HCT116 (cell line): Measurements from ENCODE around the gene TICAM1. TPM values are rescaled to one million over a fixed set of nuclear protein-coding genes. Genes with fewer than 3 reads are reported as not detected.

Experiments used
- ATAC-seq: fragments of 200-7000 bp; cut with Tn5 transposase; 2 replicates; pipeline ENCODE4 v1.9.1; 2020; ENCODE audit warnings: mild to moderate bottlenecking, moderate library complexity
- BruUV-seq: library from RNA; stranded (reverse); fragments of 400-500 nt; replicated peaks from 2 replicates; lab custom pipeline; 2021; lab: Mats Ljungman, UMichigan
- CTCF ChIA-PET: fragments of 300-600 bp; sonication (Branson Sonifier 250); formaldehyde crosslinking; loops from one replicate; lab custom pipeline; 2021; ENCODE audit warnings: antibody characterized with exemption; lab: Charles Lee
- POLR2A ChIA-PET: fragments of 300-600, 350-600 bp; sonication (Branson Sonifier 250); formaldehyde crosslinking; loops from one replicate; lab custom pipeline; 2021; ENCODE audit warnings: antibody characterized with exemption; lab: Charles Lee
- RAD21 ChIA-PET, 2 experiments: fragments of 300-600 bp; sonication (Branson Sonifier 250); formaldehyde crosslinking; loops; one replicate each; lab custom pipeline; 2023; ENCODE audit warnings: low total read pairs in 2 of 2; ENCODE audit not compliant: uncharacterized antibody in 2 of 2, unreplicated experiment in 2 of 2, low non-redundant PET in 1 of 2; lab: Charles Lee
- DNase-seq: peaks from one replicate; pipeline ENCODE4 v3.0.0-alpha.2; 2010; ENCODE audit warnings: low read depth, low spot score
- H2AFZ ChIP-seq: fragments of 200-600 bp; shearing (Covaris generic), sonication (generic); 2 replicates; pipeline ENCODE4 v1.6.1; 2017; ENCODE audit warnings: low read depth, mixed run types, mixed read lengths, antibody characterized with exemption, low read length; ENCODE audit not compliant: poor library complexity, severe bottlenecking
- H3K27ac ChIP-seq: 2 replicates; pipeline ENCODE4 v1.5.1; 2012; ENCODE audit warnings: low read depth, low read length
- H3K27me3 ChIP-seq: fragments of 200-600 bp; sonication (generic); 2 replicates; pipeline ENCODE4 v1.6.1; 2016; ENCODE audit warnings: mixed run types, low read length, mixed read lengths; ENCODE audit not compliant: insufficient read depth
- H3K36me3 ChIP-seq, 2 experiments: fragments of 200-500 bp in 1 of 2; fragments of 200-600 bp in 1 of 2; sonication (Bioruptor generic) in 1 of 2; sonication (generic) in 1 of 2; 2 replicates each; pipeline versions ENCODE4 v1.5.1 to v1.6.1; 2014 to 2016; ENCODE audit warnings: low read length in 2 of 2, inconsistent platforms in 1 of 2, mixed read lengths in 1 of 2, mixed run types in 1 of 2; ENCODE audit not compliant: insufficient read depth in 2 of 2, control insufficient read depth in 1 of 2
- H3K4me1 ChIP-seq, 2 experiments: fragments of 200-600 bp in 1 of 2; sonication (generic) in 1 of 2; 2 replicates each; pipeline versions ENCODE4 v1.5.1 to v1.6.1; 2012 to 2017; ENCODE audit warnings: low read length in 2 of 2, inconsistent platforms in 1 of 2, mild to moderate bottlenecking in 1 of 2, mixed read lengths in 1 of 2, mixed run types in 1 of 2, moderate library complexity in 1 of 2; ENCODE audit not compliant: insufficient read depth in 2 of 2, control insufficient read depth in 1 of 2
- H3K4me2 ChIP-seq: fragments of 200-600 bp; sonication (generic); 2 replicates; pipeline ENCODE4 v1.6.1; 2017; ENCODE audit warnings: mixed run types, low read length, mixed read lengths
- H3K4me3 ChIP-seq, 2 experiments: fragments of 200-600 bp in 1 of 2; sonication (generic) in 1 of 2; replicated peaks in 1 of 2; 2 replicates each; pipeline ENCODE4 v1.5.1; 2011 to 2016; ENCODE audit warnings: low read length in 2 of 2, control low read depth in 1 of 2, low read depth in 1 of 2, mild to moderate bottlenecking in 1 of 2, mixed read lengths in 1 of 2, mixed run types in 1 of 2
- H3K79me2 ChIP-seq: fragments of 200-600 bp; sonication (generic); 2 replicates; pipeline ENCODE4 v1.6.1; 2017; ENCODE audit warnings: mild to moderate bottlenecking, mixed run types, low read length, moderate library complexity, mixed read lengths; ENCODE audit not compliant: insufficient read depth
- H3K9ac ChIP-seq: fragments of 200-600 bp; sonication (generic); 2 replicates; pipeline ENCODE4 v1.6.1; 2016; ENCODE audit warnings: low read length, mixed read lengths
- H3K9me2 ChIP-seq: fragments of 200-600 bp; sonication (generic), shearing (Covaris generic); 2 replicates; pipeline ENCODE4 v1.6.1; 2017; ENCODE audit warnings: mixed run types, mild to moderate bottlenecking, moderate library complexity; ENCODE audit not compliant: insufficient read depth
- H3K9me3 ChIP-seq, 2 experiments: fragments of 200-500 bp in 1 of 2; fragments of 200-600 bp in 1 of 2; sonication (Bioruptor generic) in 1 of 2; sonication (generic) in 1 of 2; 2 replicates each; pipeline ENCODE4 v1.6.1; 2014 to 2017; ENCODE audit warnings: low read length in 2 of 2, mixed read lengths in 2 of 2, inconsistent platforms in 1 of 2, low read depth in 1 of 2, mild to moderate bottlenecking in 1 of 2, mixed run types in 1 of 2, moderate library complexity in 1 of 2; ENCODE audit not compliant: control insufficient read depth in 1 of 2, insufficient read depth in 1 of 2
- H4K20me1 ChIP-seq: fragments of 200-600 bp; sonication (generic), shearing (Covaris generic); 2 replicates; pipeline ENCODE4 v1.6.1; 2017; ENCODE audit warnings: mixed run types, mild to moderate bottlenecking, moderate library complexity; ENCODE audit not compliant: insufficient read depth
- CTCF ChIP-seq, 3 experiments: fragments of 200-600 bp in 1 of 3; sonication (generic) in 1 of 3; IDR thresholded peaks in 2 of 3; conservative IDR thresholded peaks in 1 of 3; 2 replicates each; pipeline ENCODE4 v1.5.1; 2012 to 2017; ENCODE audit warnings: low read depth in 2 of 3, low read length in 2 of 3, antibody characterized with exemption in 1 of 3, borderline replicate concordance in 1 of 3, control low read depth in 1 of 3, mild to moderate bottlenecking in 1 of 3, mixed read lengths in 1 of 3, mixed run types in 1 of 3, moderate library complexity in 1 of 3; ENCODE audit not compliant: insufficient read depth in 1 of 3
- EGR1 ChIP-seq: IDR thresholded peaks from 2 replicates; pipeline ENCODE4 v1.6.1; 2012; ENCODE audit warnings: low read depth
- JUND ChIP-seq: IDR thresholded peaks from 2 replicates; pipeline ENCODE4 v1.6.1; 2012
- ZBTB33 ChIP-seq: IDR thresholded peaks from 2 replicates; pipeline ENCODE4 v1.6.1; 2011; ENCODE audit warnings: mild to moderate bottlenecking, low read length, moderate library complexity; ENCODE audit not compliant: insufficient replicate concordance; ENCODE audit errors: extremely low read depth
- intact Hi-C: fragments of 100-400 bp; cut with micrococcal nuclease; formaldehyde crosslinking; loops from 2 replicates; pipeline ENCODE4 v1.10.0; 2022
- total RNA-seq: library from RNA; stranded (reverse); gene quantifications from one replicate; pipeline ENCODE4 v1.2.1, GENCODE V29; 2021; ENCODE audit not compliant: unreplicated experiment

Gene TICAM1
- total RNA-seq, 1 experiment from 2014 or later = 28.7 TPM

GRCh38 chr19:4830768-4831265 lies 695 bp downstream of the TICAM1 start:
- TF ChIP-seq EGR1 (no peak), CTCF (IDR thresholded peaks at IDR 0.05 in 2 of 3, conservative IDR thresholded peaks at IDR 0.05 in 1 of 3; ENCODE audit: borderline replicate concordance in 1 of 3, insufficient read depth in 1 of 3, low read depth in 2 of 3, low read length in 2 of 3) (no peak), ZBTB33 (no peak), JUND (no peak)
- peak overlapping the region; percentile 93 to 94 for H3K4me3 ChIP-seq
- H3K4me1 ChIP-seq = peaks cover 9 to 26% of the 10 kb centered on the region in 2 experiments; a peak in 3 of 4 replicates
- peak; percentile 37; the same call in 1 of the 2 replicates for ATAC-seq
- peak overlapping the region; percentile 80 for H3K27ac ChIP-seq
- BruUV-seq = TSS peak; percentile 80
- ChIA-PET CTCF (no interaction called here), RAD21 (interaction anchor here in 1 of 2 experiments (0.7 kb wide), 1 partner anchor 8 kb away, joined by 6 read pairs; no protein-coding TSS in a partner anchor), POLR2A (no interaction called here)
- H3K79me2 ChIP-seq = peaks cover 62% of the 10 kb centered on the region
- peak overlapping the region; percentile 99 for H3K4me2 ChIP-seq
- intact Hi-C loops = no loop called here
- H3K9ac ChIP-seq = peak overlapping the region; percentile 96
- no peaks in the 10 kb centered on the region; a peak in 1 of 4 replicates for H3K36me3 ChIP-seq
- no peaks in the 10 kb centered on the region for H3K27me3 ChIP-seq
- H2AFZ ChIP-seq = no peak overlapping the region
- no peak for DNase-seq
- H3K9me2 ChIP-seq = no peaks in the 10 kb centered on the region
- H3K9me3 ChIP-seq = no peaks in the 10 kb centered on the region
- no peaks in the 10 kb centered on the region for H4K20me1 ChIP-seq
